DMS53 treated with DMSO at 0.1 percent for 48 hours (cell line): Measurements from ENCODE around the gene PRKCE.

ENCODE experiments used
- DNase-seq: peaks from one replicate; lab custom pipeline; 2025; ENCODE audit not compliant: unreplicated experiment; lab: John Stamatoyannopoulos, UW

The PRKCE gene

GRCh38 chr2:45830322-45830721, 178.8 kb downstream of the PRKCE start:
- no peak for DNase-seq

DNA sequence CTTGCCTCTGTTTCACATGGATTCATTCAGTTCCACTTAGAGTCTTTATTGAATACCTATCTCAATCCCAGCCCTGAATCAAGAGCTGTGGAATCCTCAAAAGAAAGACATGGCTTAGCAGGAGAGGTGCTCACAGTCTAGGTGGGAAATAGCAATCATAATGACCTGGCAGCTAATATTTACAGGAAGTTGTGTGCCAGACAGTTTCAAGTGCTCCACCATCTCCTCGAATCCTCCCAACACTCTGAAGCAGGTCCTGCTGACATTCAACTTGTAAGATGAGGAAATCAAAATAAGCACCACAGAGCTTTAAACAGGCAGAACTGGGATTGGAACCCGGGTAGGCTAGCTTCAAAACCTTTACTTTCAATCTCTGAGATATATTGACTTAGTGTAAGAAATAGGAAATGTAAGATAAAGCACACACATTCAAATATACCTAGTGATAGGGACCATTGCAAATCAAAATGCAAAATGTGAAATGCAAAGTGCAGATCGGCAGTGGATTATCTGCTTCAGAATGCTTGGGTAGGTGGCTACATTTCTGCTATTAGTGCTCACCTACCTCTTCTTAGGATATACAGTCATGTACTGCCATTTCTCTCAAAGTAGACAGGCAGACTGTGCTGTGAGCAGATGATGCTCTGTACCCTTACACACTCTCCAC, 182.0 kb downstream of the PRKCE start:
- no peak for DNase-seq

GRCh38 chr2:45833968-45834344, 182.5 kb downstream of the PRKCE start:
- DNase-seq, result no peak

- DNase-seq, result no peak
These were observed 182.9 kb downstream of the PRKCE start for GRCh38 chr2:45834372-45834771.

DNA sequence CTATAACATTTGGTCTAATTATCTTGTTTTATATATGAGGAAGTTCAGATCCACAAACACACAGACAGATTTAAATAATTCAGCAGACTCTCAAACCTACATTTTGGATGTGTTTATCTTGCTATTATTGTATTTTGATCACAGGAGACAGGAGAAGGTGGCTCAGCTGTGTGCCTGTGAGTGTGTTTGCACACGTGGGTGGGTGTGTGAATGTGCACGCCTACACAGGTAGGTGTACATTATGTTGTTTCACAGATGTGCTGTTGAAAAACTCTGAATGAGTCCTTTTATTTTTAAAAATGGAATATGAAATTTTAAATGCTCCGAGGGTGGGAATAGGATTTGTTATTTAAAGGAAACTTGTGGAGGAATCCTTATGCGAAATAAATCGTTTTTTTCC, 183.4 kb downstream of the PRKCE start:
- no peak for DNase-seq

GRCh38 chr2:45836316-45836715, 184.8 kb downstream of the PRKCE start:
- no peak for DNase-seq

- DNase-seq, result no peak
These were observed 185.3 kb downstream of the PRKCE start for GRCh38 chr2:45836740-45837139.

GRCh38 chr2:45837812-45838341, 186.4 kb downstream of the PRKCE start:
- DNase-seq, result no peak

DNA sequence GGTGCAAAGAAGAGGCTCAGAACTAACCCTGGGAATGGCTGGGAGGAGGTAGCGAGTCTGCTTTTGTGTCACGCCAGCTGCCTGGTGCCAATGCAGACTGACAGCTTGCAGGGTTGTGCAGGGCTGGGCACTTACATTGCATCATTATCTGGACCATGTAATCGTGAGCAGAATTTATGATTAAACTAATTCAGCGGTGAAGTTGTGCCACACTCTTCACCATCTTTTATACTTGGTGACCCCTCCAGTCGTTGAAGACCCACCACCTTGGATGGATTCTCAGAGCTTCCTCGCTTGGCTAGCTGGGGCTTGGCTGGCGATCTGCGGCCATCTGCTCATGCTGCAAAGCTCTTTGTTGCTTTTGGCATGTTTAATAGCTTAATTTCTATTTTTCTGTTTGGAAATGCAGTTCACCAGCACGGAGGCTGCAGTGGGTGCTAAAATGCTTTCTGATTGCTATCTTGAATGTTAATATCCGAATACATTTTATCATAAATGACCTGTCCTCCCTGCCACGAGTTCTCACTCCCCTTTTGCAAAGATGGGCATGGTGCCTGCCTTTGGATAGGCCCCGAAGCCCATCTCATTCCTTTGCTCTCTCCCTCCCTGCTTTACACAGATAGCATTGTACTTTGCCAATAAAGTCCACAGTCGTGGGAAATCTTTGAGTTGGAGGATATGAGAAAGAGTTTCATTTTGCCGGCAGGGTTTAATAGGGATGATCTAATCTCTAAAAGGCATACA, 188.2 kb downstream of the PRKCE start:
- DNase-seq, result no peak

DNA sequence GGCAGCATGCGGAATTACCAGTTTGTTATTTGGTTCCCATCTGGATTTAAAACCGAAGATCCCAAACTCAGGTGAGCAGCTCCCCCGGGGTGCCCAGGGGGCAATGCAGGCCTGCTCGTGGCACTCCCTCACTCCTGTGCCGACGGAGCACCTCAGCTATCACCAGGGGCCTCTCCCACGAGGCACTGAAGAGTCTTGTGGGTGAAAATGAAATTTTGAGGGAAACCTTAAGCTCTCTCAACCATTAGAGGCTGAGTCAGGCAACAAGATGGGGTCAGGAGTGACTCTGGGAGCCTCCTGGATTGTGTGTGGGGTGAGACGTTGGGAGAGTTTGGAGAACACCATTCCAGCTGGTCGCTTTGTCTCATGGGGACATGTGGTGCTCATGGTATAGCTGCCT, 189.0 kb downstream of the PRKCE start:
- no peak for DNase-seq

GRCh38 chr2:45841752-45842407, 190.4 kb downstream of the PRKCE start:
- no peak for DNase-seq

DNA sequence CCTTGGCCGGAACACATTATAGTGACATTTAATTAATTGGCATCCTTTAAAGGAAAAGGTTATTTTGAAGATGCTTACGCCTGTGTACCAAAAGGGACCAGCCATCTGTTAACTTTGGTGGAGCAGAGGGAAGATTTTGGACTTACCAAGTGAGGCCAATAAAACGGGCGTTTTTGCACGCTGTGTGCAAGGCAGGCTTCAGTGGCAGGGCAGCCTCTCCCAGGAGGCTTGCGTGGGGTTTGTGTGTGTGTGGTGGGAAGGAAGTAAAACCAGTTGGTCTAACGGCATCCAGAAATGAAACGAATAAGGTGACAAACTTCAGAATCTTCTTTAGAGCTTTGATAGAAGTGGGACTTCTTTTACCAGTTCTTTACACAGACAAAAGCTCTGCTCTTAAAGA, 191.7 kb downstream of the PRKCE start:
- no peak for DNase-seq

- no peak for DNase-seq
These were observed 193.5 kb downstream of the PRKCE start for GRCh38 chr2:45844796-45845457.

- DNase-seq, result no peak
These were observed 194.1 kb downstream of the PRKCE start for GRCh38 chr2:45845566-45845965.

- no peak for DNase-seq
These were observed 198.2 kb downstream of the PRKCE start for GRCh38 chr2:45849491-45850283.

DNA sequence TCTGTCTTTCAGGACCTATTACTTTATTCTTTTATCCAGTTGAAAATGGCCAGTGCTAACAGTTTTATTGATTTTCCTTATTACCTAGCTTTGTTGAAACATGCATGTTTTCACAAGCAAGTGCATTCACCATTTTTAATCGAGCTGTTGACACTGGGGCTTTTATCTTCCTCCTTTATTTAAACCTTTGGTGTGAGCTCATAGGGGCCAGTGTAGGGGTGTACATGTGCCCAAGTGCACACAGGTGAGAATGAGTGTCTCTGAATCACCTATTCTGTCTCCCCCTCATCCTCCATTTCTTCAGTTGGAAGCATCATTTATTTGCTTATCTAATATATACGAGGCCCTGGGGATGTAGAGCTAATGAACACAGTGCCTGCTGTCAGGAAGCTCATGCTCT, 199.1 kb downstream of the PRKCE start:
- no peak for DNase-seq

GRCh38 chr2:45851111-45851510, 199.6 kb downstream of the PRKCE start:
- no peak for DNase-seq

DNA sequence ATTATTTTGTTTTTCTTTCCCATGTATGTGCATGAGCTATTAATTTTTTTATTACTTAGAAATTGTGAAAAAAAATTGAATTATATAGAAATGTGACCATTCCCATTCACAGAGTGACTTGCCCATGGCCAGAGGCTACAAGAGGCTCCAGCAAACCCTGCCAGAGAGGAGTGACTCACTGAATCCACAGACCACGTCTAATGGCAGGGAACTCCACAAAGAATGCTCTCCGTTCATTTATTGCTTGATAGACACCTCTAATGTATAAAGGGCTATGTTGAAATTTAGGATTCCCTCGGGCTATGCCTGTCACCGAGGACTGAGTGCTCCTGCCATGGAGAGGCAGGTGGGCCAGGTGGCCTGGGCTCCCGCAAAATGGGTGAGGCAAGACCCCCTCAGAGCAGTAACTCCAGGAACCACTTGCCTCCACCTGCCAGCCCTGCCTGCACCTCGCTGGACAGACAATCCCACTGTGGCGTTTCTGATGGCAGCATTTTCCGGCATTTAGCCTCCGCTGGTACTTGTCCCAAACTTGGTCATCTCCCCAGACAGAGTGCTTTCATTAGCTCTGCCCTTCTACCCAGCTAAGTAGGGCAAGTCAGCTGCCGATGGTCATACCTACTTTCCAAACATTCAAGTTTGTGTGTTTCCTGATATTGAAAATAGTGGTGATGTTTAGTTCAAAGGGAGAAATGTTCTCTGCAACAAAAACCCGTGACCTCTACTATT, 200.3 kb downstream of the PRKCE start:
- no peak for DNase-seq

- no peak for DNase-seq
These were observed 201.1 kb downstream of the PRKCE start for GRCh38 chr2:45852450-45853150.
